Peyer's patch (tissue), 4 donors: ENCODE data around the gene ARHGEF33. TPM values are rescaled to one million over a fixed set of nuclear protein-coding genes. Genes with fewer than 3 reads are reported as not detected.

ENCODE experiments used
- DNase-seq, 3 donors: peaks; one replicate each; pipeline ENCODE4 v3.0.0-alpha.2; 2017 to 2019
- H3K27ac ChIP-seq, 4 donors: fragments of 200-600 bp; sonication (generic); one replicate each; pipeline ENCODE4 v1.5.1; 2016 to 2019
- H3K27me3 ChIP-seq, 2 donors: fragments of 200-600 bp; sonication (generic); one replicate each; pipeline ENCODE4 v1.5.1; 2019
- H3K36me3 ChIP-seq, 3 donors: fragments of 200-600 bp; sonication (generic); one replicate each; pipeline ENCODE4 v1.5.1; 2016 to 2019
- H3K4me1 ChIP-seq, 4 donors: fragments of 200-600 bp; sonication (generic); one replicate each; pipeline ENCODE4 v1.5.1; 2016 to 2019
- H3K4me3 ChIP-seq, 4 donors: fragments of 200-600 bp; sonication (generic); 1 replicate in 3 of 4; 2 replicates in 1 of 4; pipeline ENCODE4 v1.5.1; 2016 to 2019; ENCODE audit warnings: mild to moderate bottlenecking in 1 of 4
- H3K9me3 ChIP-seq, 4 donors: fragments of 200-600 bp; sonication (generic); one replicate each; pipeline ENCODE4 v1.5.1; 2016 to 2019; ENCODE audit warnings: mild to moderate bottlenecking in 1 of 4
- POLR2A ChIP-seq, 2 donors: fragments of 450-650 bp; IDR thresholded peaks; one replicate each; pipeline ENCODE4 v1.5.1; 2017; ENCODE audit warnings: antibody characterized with exemption in 2 of 2, mild to moderate bottlenecking in 2 of 2, moderate library complexity in 2 of 2
- total RNA-seq, 4 donors: library from RNA; depleted of rRNA; stranded (reverse); fragments of >200 nt; gene quantifications; one replicate each; pipeline ENCODE4 v1.1.0, GENCODE V29; 2016
- TF ChIP-seq, protein P1 (sequence below), 6 experiments: fragments of 450-650 bp in 4 of 6; fragments of 200-600 bp in 2 of 6; sonication (generic) in 1 of 6; IDR thresholded peaks; one replicate each; pipeline ENCODE4 v1.5.1; 2017 to 2019; ENCODE audit warnings: antibody characterized with exemption in 6 of 6, mild to moderate bottlenecking in 3 of 6, moderate library complexity in 1 of 6

ARHGEF33 gene
- total RNA-seq, 4 donors from 2014 or later: 0.18 to 1.3 (median 0.28) TPM; not detected in 1

DNA sequence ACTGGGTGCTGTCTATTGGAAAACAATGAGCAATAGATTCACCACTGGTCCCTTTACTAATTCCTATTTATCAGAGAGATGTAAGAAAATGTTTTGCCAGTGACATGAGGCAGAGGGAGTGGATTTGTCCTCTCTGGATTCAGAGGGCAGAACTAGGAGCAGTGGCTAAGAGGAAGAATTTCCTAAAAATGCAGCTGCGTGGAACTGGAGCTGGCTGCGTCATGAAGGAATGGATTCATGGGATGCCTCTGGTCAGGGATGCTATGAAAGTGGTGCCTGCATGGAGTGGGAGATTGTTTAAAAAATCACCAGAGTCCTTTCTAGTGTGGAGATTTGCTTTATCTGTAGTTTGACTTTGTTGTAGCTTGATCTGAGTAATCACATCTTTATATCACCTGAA lies 78.3 kb downstream of the ARHGEF33 start:
- H3K4me3 ChIP-seq: no peak overlapping the region
- no peak for DNase-seq
- no peaks in the 10 kb centered on the region for H3K4me1 ChIP-seq
- H3K27me3 ChIP-seq: no peaks in the 10 kb centered on the region
- no peaks in the 10 kb centered on the region for H3K9me3 ChIP-seq
- no peak for TF ChIP-seq POLR2A (IDR thresholded peaks at IDR 0.05)
- TF ChIP-seq, protein P1, sequence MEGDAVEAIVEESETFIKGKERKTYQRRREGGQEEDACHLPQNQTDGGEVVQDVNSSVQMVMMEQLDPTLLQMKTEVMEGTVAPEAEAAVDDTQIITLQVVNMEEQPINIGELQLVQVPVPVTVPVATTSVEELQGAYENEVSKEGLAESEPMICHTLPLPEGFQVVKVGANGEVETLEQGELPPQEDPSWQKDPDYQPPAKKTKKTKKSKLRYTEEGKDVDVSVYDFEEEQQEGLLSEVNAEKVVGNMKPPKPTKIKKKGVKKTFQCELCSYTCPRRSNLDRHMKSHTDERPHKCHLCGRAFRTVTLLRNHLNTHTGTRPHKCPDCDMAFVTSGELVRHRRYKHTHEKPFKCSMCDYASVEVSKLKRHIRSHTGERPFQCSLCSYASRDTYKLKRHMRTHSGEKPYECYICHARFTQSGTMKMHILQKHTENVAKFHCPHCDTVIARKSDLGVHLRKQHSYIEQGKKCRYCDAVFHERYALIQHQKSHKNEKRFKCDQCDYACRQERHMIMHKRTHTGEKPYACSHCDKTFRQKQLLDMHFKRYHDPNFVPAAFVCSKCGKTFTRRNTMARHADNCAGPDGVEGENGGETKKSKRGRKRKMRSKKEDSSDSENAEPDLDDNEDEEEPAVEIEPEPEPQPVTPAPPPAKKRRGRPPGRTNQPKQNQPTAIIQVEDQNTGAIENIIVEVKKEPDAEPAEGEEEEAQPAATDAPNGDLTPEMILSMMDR (IDR thresholded peaks at IDR 0.05): no peak
- H3K27ac ChIP-seq: no peak overlapping the region
- no peaks in the 10 kb centered on the region for H3K36me3 ChIP-seq

DNA sequence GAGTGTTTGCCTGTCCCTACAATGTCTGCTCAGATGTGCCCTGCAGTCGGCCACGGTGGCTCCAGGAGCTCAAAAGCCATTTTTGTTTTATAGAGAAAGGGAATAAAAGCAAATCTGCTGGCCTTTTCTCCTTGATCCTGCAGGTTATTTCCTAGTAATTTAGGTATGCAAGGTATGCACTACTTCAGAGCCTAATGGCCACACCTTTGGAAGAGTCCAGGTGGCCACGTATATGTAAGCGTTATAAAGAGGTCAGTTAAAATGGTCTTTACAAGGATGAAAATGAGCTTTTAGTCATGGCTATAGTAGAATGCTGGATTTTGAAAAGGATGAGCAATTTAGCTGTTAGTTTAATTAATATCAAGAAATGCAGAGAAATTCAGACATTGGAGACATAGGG lies 81.7 kb downstream of the ARHGEF33 start:
- Histone ChIP-seq H3K36me3 (no peaks in the 10 kb centered on the region), H3K4me1 (no peaks in the 10 kb centered on the region), H3K9me3 (no peaks in the 10 kb centered on the region), H3K4me3 (no peak overlapping the region), H3K27ac (no peak overlapping the region), H3K27me3 (no peaks in the 10 kb centered on the region)
- no peak for DNase-seq
- TF ChIP-seq, protein P1 (IDR thresholded peaks at IDR 0.05): no peak
- TF ChIP-seq POLR2A (IDR thresholded peaks at IDR 0.05): no peak

DNA sequence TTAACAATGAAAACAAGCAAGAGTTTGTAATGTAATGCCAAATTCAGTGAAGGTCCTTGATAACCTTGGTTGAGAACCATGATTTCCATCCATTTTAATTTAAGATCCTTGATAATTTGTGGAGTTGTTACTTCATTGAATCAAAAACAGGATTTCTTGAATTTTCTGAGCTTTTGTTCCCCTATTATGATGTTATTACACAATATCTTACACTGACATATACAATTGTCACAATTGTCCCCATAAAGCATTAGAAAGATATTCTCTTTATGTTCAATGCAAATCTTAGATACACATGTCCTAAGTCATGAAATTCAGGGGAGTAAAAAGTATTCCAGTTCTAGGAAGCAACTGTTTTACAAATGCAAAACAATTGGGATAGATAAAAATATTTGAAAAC lies 83.6 kb downstream of the ARHGEF33 start:
- no peaks in the 10 kb centered on the region for H3K4me1 ChIP-seq
- TF ChIP-seq, protein P1 (IDR thresholded peaks at IDR 0.05): no peak
- TF ChIP-seq POLR2A (IDR thresholded peaks at IDR 0.05): no peak
- H3K4me3 ChIP-seq: no peak overlapping the region
- DNase-seq: no peak
- no peak overlapping the region for H3K27ac ChIP-seq
- no peaks in the 10 kb centered on the region for H3K9me3 ChIP-seq
- H3K27me3 ChIP-seq: no peaks in the 10 kb centered on the region
- no peaks in the 10 kb centered on the region for H3K36me3 ChIP-seq

DNA sequence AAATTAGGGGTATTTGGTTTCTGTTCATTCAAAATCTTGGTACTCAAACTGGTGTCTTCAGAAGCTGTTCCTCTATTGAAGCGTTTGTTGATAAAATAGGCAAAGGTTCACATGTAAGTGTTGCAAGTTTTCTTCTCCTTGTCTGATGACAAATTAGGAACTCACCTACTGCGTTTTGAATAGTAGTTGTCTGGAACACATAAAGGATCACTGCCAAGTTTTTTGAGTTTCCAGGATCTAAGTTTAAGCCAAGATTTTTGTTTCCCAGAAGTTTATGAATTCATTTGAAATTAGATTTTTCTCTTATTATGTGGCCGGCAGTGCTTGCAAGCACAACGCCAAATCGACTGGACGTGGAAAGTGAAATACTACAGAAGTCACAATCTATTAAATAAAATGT lies 85.4 kb downstream of the ARHGEF33 start:
- H3K4me1 ChIP-seq: no peaks in the 10 kb centered on the region
- no peaks in the 10 kb centered on the region for H3K9me3 ChIP-seq
- no peak for DNase-seq
- H3K4me3 ChIP-seq: no peak overlapping the region
- H3K27me3 ChIP-seq: no peaks in the 10 kb centered on the region
- TF ChIP-seq, protein P1 (IDR thresholded peaks at IDR 0.05): no peak
- H3K36me3 ChIP-seq: no peaks in the 10 kb centered on the region
- no peak overlapping the region for H3K27ac ChIP-seq

DNA sequence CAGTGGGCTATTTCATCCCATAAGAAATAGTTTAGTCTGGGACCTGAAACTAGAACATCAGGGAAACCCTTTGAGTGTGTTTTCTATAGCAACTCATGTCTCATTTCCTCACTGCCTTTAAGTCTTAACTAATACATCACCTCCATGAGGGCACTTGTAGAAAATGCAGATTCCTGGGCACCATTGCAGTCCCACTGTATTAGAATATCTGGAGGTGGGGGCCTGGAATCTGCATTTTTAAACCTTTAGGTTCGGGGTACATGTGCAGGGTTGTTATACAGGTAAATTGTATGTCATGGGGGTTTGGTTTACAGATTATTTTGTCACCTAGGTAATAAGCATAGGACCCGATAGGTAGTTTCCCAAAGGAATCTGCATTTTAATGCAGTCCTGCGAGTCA lies 87.4 kb downstream of the ARHGEF33 start:
- Histone ChIP-seq H3K4me1 (no peaks in the 10 kb centered on the region), H3K36me3 (no peaks in the 10 kb centered on the region), H3K4me3 (no peak overlapping the region), H3K27me3 (no peaks in the 10 kb centered on the region), H3K9me3 (no peaks in the 10 kb centered on the region), H3K27ac (no peak overlapping the region)
- DNase-seq: no peak
- TF ChIP-seq POLR2A (IDR thresholded peaks at IDR 0.05): no peak
- TF ChIP-seq, protein P1 (IDR thresholded peaks at IDR 0.05): no peak

DNA sequence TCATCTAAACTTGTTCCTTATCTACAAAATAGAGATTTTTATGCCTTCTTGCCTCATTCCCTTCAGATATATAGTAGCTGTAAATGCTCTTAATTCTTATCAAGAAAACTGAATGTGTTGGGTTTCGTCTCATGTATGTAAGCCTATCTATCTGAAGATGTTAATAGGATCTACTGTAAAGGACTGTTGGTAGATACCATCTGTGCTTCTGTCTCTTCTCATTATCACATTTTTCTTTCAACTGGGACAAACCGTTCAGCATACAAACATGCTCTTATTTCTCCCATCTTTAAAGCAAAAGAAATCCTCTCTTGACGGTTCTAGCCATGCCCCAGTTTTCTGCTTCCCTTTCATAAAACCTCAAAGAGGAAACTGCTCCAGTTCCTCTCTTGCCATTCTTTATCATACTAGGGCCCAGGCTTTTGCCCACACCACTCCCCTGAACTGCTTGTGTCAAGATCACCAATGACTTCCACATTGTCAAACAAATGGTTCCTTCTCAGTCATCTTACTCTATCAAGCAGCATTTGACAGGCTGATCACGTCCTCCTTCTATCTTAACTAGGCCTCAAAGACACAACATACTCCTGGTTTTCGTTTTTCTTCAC lies 88.7 kb downstream of the ARHGEF33 start:
- DNase-seq: no peak
- no peaks in the 10 kb centered on the region for H3K4me1 ChIP-seq
- TF ChIP-seq, protein P1 (IDR thresholded peaks at IDR 0.05): no peak
- no peak for TF ChIP-seq POLR2A (IDR thresholded peaks at IDR 0.05)
- no peak overlapping the region for H3K4me3 ChIP-seq
- no peak overlapping the region for H3K27ac ChIP-seq
- H3K9me3 ChIP-seq: no peaks in the 10 kb centered on the region
- no peaks in the 10 kb centered on the region for H3K36me3 ChIP-seq
- no peaks in the 10 kb centered on the region for H3K27me3 ChIP-seq
